HG03095 (cell line): ENCODE results near the gene GRAMD4.

Experiments
- ATAC-seq: cut with Tn5 transposase; IDR thresholded peaks from one replicate; pipeline ENCODE4 v1.9.1; 2021; ENCODE audit warnings: moderate library complexity; ENCODE audit not compliant: unreplicated experiment

Gene GRAMD4

DNA sequence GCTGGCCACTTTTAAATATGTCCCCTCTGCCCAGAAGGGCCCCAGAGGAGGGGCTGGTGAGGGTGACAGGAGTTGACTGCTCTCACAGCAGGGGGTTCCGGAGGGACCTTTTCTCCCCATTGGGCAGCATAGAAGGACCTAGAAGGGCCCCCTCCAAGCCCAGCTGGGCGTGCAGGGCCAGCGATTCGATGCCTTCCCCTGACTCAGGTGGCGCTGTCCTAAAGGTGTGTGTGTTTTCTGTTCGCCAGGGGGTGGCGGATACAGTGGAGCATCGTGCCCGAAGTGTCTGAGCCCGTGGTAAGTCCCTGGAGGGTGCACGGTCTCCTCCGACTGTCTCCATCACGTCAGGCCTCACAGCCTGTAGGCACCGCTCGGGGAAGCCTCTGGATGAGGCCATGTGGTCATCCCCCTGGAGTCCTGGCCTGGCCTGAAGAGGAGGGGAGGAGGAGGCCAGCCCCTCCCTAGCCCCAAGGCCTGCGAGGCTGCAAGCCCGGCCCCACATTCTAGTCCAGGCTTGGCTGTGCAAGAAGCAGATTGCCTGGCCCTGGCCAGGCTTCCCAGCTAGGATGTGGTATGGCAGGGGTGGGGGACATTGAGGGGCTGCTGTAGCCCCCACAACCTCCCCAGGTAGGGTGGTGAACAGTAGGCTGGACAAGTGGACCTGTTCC lies 46.5 kb downstream of the GRAMD4 start:
- ATAC-seq: no peak

DNA sequence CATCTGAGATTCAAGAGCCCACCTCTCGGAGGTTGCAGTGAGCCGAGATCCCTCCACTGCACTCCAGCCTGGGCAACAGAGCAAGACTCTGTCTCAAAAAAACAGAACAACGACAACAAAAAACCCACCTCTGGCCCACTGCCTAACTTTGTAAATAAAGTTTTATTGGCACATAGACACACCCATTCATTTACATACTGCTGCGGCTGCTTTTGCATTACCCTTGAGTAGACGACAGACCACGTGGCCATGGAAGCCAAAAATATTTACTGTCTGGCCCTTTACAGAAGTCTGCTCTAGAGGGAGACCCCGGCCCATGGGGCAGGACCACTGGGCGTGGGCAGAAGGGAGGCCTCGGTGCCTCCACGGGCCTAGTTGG lies 47.0 kb downstream of the GRAMD4 start:
- ATAC-seq: no peak

DNA sequence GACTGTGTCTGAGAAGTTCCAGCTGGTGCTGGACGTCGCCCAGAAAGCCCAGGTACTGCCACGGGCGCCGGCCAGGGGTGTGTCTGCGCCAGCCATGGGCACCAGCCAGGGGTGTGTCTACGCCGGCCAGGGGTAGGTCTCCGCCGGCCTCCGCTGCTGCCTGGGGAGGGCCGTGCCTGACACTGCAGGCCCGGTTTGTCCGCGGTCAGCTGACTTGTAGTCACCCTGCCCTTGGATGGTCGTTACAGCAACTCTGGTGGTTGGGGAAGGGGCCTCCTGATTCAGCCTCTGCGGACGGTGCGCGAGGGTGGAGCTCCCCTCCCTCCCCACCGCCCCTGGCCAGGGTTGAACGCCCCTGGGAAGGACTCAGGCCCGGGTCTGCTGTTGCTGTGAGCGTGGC lies 47.9 kb downstream of the GRAMD4 start:
- no peak for ATAC-seq

DNA sequence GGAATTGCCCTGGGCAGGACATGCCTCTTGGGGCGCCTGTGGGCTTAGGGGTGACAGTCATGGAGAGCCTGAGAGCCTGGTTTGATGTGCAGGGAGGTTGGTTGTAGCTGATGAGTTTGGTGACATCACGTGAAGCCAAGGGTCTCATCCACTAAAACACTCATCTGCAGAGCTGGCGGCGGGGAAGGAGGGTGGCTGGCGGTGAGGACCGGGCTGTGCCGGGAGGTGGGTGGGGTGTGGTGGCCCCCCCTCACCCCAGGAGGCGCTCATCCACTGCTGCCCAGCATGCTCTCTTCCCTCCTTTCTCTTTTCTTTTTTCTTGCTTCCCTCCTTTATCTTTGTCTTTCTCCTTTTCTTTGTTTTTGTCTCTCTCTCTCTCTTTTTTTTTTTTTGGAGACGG lies 49.0 kb downstream of the GRAMD4 start:
- no peak for ATAC-seq

DNA sequence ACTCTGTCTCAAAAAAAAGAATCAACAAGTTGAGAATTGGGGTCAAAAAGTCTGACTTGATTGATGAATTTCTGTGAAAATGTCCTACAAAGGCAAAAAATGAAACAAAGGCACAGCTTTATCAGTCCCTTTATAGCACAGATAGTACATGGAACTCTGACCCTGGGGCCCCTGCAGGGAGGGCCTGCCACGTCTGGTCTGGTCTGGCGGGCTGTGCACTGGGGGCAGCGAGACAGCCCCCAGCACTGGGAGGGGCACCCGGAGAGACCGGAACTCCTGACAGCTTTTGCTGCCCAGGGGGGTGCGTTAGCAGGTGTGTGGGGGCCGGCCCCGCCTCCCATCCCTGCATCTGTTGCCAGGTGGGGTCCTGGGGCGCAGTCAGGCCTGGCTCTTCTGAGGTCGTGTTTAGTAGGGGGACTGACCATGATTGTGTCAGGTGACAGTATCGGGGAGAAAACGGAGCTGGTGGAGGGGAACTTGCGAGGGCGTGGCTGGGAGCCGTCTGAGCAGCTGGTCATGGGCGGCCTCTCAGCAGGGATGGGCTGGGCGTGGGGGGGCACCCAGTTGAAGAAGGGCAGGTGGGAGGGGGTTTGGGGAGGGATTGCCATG lies 51.7 kb downstream of the GRAMD4 start:
- ATAC-seq: no peak

DNA sequence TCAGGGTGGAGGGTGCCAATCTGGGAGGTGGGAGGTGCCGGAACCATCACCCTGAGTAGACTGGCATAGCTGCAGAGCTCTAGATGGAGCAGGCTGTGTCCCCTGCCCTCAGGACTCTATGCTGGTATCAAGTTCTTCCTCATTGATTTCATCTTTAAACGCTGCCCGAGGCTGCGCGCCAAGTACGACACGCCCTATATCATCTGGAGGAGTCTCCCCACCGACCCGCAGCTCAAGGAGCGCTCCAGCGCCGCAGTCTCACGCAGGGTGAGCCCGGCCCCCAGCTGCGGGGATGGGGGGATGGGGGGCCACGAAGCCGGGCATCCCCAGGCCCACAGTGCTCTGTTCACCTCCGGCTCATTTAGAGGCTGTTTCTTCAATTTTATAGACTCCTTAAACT lies 52.5 kb downstream of the GRAMD4 start:
- ATAC-seq: no peak

DNA sequence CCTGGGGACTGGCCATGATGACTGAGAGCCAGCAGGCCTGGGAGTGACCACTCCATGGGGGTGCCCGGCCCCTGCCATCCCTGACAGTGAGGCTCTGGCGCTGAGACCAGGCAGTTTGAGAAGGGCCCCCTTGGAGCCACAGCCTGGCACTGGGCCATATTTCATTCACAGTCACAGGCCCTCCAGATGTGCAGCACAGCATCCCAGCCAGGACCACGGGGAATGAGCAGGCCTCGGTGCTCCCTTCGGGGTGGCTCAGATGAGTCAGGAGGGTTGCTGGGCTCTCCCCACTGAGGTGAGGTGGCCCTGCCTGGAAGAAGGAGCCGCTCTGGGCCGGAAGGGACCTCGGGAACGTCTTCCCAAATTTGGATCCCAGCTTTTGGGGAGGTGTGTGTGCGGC lies 53.0 kb downstream of the GRAMD4 start:
- no peak for ATAC-seq

DNA sequence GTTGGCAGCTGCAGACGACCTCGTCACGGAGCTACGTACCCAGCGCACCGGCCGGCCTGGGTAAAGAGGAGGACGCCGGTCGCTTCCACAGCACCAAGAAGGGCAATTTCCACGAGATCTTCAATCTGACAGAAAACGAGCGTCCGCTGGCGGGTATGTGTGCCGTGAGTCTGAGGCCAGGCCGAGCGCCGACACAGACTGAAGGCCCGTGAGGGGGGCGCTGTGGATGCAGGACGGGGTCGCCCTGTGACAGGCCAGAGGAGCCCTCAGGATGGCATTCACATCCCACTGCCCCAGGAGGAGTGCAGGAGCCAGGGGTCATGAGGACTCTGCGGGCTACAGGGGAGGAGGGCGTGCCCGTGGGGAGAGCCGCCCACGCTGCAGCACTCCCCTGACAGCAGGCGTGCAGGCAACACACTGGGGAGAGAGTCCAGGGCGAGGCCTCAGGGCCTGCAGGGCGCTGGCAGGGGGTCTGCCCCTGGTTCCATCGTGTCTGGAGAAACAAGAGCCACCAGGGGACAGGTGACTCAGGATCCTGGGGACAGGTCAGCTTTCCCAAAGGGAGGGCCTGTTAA lies 53.6 kb downstream of the GRAMD4 start:
- ATAC-seq: no peak

DNA sequence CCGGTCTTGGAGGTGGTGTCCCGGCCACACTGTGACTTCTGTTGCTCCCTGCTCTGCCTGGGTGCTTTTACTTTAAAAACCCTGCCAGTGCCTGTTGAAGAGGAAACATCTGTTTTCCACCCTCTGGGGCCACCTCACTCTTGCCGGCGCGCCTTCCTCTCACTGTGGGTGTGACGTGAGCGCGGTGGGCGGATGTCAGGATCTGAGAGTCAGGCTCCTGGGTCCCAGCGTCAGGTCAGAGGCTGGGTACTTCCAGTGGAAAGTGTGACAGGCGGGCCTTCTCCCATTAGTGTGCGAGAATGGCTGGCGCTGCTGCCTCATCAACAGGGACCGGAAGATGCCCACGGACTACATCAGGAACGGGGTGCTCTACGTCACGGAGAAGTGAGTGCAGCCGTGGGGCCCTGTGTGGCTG lies 54.2 kb downstream of the GRAMD4 start:
- no peak for ATAC-seq

DNA sequence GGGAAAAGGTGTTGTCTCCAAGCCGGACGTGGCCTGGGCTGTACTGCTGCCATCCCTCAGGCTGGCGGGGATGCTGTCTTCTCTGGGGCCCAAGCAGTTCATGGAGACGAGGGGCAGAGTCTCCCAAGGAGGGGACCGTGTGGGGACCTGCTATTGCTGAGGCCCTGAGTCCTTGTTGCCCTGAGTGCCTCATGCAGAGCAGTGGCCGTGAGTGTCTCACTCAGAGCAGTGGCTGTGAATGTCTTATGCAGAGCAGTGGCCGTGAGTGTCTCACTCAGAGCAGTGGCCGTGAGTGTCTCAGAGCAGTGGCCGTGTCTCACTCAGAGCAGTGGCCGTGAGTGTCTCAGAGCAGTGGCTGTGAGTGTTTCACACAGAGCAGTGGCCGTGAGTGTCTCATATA lies 54.7 kb downstream of the GRAMD4 start:
- ATAC-seq: no peak

DNA sequence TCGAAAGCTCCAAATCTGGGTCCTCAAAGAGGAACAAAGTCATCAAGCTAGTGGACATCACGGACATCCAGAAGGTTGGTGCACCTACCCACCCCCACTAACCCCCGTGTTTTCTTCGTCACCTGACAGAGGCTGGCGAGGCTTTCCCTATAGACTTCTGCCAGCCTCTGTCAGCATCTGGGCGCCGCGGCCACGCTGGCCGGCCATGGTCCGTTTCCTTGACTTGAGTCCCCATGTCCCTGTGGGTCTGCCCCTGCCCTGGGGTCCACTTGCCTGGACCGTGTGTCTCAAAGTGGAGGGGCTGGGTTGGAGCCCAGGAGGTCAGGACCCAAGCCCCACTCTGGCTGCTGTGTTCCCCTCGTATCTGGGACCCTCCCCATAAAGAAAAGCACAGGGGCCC lies 55.3 kb downstream of the GRAMD4 start:
- no peak for ATAC-seq

DNA sequence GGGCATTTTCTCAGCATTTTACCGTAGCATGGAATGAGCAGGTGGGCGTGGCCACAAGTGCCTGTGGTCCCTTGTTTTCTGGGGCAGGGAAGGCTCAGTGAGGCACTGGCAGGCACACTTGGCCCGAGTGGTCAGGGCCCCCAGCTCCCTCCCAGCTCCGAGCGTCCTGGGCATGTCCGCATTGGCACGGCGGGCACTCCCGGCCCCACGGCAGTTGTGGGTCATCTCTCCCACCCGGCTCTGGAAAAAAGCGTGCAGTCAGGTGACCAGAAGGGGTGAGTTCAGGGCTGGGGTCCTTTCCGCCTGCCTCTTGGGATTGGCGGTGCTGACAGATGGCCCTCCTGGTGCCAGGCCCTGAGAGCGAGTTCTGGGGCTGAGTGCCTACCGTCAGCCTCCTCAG lies 55.8 kb downstream of the GRAMD4 start:
- ATAC-seq: no peak

DNA sequence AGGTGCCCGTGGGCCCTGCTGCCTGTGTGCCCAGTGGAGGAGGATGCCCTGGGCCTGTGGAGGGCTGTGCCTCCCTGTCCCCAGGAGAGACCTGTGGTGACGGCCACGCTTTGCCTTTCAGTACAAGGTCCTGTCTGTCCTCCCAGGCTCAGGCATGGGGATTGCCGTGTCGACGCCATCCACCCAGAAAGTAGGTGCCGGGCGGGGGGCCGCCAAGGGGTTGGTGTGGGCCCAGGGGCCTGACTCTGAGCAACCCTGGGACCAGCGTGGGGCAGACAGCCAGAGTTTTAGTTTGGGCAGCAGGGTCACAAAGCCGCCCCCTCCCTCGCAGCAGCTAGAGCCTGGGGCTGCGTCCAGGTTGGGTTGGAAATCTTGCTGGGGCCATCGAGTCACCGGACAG lies 56.3 kb downstream of the GRAMD4 start:
- ATAC-seq: no peak

DNA sequence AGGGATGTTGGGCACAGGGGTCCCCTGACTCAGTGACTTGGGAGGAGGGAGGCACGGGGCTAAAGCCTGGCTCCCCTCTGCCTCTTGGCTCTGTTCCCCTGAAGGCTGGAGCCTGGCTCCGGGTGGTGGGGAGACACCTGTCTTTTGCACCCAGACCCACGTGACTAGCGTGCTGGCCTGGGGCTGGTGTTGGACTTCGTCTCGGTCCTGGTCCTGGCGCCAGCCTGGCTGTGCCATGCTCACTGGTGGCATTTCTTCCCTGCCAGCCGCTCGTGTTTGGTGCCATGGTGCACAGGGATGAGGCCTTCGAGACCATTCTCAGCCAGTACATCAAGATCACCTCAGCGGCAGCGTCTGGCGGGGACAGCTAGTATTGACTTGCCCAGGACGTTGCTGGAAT lies 56.7 kb downstream of the GRAMD4 start:
- no peak for ATAC-seq

DNA sequence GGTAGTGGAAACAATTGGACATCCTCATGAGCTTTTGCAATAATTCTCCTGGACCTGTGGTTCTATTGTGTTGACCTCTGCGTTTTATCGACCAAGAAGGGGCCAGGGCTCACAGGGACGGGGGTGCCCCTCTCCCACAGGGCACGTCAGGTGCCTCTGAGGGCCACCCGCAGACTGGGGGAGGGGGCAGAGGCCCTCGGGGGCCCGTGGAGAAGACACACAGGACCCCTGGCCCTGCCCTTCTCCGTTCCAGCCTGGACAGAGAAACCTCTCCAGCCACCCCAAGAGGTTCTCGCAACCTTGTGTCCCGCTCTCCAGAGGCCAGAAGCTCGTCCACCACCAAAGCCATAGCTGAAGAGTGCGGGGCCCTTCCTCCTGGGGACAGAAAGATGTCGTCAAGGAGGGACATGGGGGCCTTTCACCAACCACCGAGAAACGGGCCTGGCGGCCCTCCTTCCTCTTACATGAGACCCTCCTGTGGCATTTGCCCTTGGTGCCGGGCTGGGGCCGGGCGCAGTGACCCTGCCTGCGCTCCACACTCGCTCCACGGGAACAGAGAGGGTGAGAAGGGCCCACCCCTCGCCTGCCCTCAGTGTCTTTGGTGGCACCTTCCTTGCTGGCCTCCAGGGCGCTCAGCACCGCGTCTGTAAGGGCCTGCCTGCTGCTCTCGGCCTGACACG lies 57.3 kb downstream of the GRAMD4 start:
- no peak for ATAC-seq

DNA sequence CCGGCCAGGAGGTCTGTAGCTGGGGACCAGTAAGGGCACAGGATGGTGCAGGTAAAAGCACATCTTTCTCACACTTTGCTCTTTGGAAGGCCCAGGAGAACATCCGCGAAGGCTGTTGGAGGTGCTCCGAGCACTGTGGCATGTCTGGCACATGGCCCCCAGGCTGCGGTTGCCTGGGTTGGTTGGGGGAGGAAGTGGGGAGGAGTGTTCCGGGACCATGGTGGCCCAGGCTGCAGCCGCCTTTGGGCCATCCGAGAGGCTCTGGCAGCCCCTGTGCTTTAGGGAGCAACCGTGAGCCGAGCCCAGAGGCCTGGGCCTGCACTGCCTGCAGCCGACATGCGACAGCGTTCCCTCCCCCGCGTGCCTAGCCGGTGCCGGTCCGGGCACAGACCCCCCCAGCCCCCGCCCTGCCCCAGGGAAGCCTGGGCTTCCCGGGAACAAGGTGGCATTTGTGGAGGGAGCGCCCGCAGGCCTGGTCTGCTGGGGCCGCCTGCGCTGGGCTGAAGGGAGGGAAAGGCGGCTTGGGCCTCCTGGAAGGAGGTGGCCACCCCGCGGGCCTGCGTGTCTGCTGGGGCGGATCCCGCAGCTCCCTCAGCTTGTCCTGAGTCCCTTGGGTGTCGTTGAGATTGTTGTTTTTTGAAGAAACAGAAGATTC lies 57.9 kb downstream of the GRAMD4 start:
- ATAC-seq: no peak

DNA sequence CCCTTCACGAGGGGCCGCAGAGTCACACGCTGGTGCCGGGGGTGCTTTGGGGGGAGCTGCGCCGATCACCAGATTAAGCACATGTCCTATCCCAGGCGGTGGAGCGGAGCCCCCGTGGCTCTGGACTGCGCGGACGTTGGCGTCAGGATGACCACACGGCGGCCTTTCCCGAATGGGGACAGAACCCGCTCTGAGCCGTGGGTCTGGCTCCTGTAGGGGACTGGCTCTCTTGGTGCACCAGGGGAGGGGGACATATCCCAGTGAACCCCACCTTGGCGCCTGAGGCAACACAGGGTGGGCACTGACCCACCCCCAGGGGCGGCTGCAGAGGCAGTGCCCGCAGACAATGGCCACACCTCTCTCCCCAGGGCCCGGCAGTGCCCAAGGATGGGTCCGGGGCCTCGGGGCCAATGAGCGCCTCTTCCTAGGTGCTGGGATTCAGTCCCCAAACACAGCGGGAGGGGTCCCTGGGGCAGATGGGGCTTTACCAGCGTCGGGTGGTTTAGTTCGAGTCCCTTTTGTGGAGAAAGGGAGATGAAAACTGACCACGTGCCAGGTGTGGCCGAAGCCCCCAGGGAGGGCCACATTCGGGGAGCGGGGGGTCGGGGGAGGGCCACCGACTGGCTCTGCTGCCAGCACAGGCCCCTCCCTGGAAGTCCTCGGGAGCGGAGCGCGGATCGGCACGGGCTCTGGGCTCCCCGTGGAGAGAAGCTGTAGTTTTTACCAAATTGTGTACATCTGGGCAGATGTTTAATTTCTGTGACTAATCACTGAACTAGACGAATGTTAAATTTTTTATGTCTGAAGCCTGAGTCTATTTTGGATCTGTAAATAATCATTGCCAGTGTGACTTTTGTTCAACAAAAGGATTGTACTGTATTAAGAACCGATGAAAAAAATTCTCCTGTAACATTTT lies 58.9 kb downstream of the GRAMD4 start:
- ATAC-seq: no peak

DNA sequence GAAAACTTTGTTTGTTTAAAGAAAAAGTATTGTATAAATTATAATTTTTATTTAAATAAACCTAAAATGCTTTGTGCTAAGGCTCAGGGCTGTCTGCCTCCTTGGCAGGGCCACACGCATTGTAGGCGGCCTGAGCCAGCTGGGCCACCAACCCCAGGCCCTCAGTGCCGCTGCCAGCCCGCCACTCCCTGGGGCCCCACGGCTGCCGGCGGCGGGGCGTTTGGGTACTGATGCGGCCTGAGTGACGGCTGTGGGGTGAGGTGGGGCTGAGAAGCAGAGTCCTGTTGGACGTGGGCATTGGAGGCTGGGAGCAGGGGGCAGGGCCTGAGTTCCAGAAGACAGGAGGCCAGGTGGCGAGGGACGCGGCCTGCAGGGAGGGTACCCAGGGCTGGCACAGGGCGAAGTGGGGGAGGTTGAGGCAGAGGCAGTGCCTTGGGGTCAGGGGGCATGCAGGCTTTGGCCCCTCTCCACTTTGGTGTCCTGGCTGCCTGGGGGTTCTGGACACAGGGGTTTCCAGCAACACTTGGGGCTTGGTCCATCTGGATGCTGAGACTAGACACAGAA lies 59.6 kb downstream of the GRAMD4 start:
- no peak for ATAC-seq

DNA sequence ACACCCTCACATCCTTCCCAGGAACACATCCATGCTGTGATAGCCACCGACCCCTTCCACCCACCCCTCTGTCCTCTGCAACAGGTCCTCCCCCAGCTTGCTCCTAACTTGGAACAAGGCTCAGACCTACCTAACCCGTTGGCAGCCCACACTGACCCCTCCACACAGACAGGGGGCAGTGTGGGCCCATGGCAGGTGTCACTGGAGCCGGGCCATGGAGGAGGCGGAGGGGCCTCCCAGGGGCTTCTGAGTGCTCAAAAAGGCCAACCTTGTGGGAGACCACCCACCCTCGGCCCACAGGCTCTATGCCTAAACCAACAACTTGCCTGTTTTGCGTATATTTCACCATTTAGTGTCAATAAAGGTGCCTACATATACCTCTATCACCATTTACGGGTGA lies 60.8 kb downstream of the GRAMD4 start:
- ATAC-seq: no peak

DNA sequence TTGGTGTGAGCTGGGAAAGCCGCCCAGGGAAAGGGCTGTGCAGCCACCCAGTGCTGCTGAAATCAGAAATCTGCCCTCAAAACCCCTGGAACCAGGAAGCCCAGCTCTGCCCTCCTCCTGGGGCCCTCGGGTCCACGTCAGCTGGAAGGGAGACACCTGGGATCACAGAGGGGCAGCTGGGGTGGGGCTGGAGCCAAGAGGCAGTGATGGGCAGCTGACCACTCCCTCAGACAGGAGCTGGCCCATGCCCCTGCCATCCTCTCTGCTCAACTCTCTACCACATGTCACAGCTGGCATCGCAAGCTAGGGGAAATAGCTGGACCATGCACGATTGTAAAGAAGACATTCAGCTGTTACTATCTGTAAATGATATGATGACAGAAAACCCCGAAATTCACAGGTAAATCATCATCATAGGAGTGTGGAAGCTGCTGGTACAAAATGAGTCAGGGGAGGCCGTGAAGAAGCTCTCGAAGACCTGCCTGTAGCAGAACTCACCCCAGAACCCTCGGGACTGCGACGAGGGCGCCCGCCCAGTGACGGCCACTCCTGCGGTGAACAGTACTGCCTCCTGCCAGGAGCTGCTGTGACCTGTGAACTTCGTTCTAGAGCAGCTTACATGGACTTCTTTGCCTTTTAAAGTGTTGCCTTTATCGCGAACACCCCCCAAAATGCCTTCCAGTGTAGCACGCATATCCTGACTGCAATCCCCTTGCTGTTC lies 62.0 kb downstream of the GRAMD4 start:
- no peak for ATAC-seq
